ENCODE data around the gene CELF1.

Gene CELF1

DNA sequence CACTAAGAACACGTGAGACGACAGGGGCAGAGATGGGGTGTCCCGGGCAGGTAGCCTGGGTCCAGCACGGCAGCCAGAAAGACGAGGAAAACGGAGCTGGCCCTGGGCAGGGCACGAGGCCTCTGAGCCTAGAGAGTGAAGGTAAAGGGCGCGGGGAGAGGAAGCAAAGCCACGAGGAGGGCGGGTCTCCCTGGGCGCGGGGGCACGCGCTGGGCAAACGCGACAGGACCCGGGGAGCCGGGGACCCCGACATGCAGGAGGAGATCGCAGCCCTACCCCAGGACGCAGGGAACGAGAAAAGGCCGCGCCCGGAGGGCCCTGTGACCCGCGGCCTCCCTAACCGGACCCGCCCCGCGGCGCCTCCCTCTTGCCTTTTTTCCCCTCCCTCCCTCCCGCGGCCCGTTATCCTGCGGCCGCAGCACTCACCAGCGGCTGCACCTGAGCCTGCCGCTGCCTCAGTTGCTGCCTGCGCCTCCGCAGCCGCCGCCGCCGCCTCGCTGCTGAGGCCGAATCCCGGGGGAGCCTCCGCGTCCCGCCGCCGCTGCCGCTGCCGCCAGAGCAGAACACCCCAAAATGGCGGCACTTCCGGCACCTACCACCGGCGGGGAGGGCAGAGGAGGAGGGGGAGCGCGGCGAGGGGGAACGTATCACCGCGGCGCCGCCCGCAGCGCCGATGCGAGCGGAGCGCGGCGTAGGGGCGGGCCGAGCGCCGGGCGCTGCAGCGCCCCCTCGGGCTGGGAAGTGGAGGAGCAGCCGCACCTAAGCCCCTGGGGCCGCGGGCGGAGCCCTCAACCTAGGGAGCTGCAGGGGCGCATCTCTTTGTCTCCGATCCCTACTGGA, at the start of gene CELF1:
Gene CELF1, minus strand, starts transcription at position 567 of the 840 bp plus-strand sequence. CDS start 53,609 bp downstream, outside the sequence.
- peak; percentile 77 to 90 (median 80) for DNase-seq

DNA sequence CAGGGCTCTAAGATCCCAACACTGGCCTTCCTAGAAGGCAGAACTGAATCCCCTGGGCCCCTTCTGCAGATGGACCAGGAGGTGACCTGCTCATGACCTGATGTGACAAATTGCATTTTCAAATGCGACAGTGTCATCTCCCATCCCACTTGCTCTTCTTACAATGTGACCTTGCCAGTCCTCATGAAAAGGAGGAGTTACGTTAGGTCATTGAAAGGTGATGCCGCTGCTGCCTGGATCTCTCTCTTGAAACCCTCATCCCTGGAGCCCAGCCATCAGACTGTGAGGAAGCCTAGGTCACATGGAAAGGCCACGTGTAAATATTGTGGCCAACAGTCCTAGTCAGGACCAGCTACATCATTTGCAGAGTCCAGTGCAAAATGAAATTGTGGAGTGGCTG, 47.0 kb upstream of the CELF1 start:
- DNase-seq = no peak

DNA sequence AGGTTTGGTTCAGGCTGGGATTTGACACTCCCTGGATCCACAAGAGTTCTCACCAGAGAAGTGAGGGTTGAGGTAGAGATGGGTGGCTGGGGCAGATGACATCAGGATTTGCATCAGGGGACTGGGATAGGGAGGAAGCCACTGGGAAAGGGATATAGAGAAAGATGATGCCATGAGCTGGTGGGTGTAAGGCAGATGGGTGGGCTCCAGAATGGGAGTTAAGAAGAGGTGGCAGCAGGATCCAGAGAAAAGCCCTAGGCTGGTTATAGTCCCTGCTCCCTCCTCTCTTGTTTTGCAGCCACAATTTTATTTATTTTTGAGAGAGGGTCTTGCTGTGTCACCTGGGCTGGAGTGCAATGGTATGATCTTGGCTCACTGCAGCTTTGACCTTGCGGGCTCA, 43.0 kb upstream of the CELF1 start:
- no peak for DNase-seq

DNA sequence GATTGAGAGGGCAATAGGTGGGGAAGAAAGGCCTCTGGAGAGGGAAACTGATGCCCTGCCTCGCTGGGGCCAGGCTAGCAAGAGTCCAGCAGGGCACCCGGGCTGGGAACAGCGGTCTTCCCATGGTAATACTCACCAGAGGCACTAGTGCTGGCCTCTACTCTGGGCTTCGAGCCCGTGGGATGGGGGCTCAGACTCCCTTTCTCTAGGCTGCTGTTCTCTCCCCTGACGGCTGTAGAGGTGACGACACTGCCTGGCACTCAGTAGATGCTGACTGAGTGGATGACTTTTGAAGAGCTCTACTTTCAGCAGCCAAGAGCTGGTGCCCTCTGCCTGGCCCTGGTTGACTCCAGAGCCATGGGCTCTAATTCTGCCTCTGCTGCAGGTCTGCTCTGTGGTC, 42.1 kb upstream of the CELF1 start:
- DNase-seq = no peak

DNA sequence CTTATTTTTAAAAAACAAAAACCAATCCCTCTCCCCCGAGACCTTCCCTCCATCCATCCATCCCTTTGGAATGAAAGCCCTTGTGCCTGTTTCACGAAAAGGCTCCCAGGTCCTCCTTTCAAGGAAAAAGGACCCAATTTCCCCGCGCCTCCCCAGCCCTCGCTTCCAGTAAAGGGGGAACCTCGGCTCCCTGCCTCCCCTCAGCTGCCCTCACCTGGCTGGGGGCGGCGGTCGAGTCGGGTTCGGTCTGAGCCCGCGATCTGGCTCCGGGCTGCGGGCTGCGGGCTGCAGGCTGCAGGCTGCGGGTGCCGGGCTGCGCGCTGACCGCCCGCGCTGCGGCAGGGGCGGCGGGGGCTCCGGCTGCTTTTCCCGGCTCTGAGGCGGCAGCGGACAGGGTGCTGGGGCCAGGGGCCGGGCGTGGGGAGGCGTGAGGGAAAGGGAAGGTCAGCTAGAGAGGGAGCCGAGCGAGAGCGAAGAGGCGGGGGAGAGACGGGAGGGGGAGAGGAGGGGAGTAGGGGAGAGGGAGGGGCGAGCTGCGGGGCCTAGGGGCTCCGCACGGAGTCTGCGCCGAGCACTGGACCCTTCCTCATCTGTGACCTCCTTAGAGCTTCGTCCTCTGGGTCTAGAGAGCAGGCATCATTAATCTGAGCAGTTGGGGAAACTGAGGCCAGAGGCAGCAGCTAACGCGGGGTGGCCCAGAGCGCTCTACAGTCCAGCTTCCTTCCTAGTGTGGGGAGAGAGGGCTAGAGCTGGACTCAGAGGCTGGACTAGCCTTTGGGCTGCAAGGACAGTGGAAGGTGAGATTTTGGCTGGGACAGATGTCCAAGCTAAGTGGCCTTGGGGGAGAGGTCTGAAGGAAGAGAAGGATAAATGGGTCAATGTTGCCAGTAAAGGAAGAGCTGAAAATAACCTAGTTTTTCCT, 41.3 kb upstream of the CELF1 start, which contains the start of gene C1QTNF4:
Gene C1QTNF4, minus strand, starts transcription at position 478 of the 922 bp plus-strand sequence. CDS start 3,601 bp downstream, outside the sequence.
- DNase-seq = no peak

DNA sequence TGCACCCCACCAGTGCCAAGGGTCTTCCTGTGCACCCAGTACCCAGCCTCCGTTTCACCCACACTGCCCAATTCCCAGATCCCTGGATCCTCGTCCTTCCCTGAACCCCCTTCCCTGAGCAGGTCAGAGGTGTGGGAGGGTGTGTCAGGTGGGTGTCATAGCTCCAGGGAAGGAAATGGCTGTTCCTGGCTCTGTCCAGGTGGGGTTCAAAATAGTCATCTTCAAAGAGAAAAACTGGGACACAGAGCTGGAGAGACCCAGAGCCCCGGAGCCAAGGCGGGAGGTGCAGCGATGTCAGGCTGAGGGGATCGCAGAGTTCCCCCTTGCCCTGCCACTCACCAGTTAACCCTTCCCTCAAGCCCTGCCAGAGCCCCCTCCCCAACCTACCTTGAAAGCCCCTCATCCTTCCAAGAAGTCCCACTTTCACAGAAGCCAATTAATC, 40.6 kb upstream of the CELF1 start:
- DNase-seq = no peak

DNA sequence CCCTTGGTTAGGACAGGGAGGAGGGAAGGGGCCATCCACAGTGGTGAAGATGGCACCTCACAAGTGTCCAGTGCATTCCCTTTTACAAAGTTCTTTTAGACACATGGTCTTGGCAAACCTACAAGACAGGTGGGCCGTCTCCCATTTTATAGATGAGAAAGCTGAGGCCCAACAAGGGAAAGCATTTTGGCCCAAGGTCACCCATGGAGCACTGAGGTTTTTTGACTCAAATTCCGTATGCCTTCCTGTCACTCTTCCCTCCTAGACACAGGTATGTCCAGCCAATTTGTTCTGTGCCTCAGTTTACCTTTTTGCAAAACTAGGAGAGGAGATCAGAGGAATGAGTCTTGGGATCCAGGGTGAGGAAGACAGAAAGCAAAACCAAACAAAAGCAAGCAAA, 40.0 kb upstream of the CELF1 start:
- DNase-seq = no peak

DNA sequence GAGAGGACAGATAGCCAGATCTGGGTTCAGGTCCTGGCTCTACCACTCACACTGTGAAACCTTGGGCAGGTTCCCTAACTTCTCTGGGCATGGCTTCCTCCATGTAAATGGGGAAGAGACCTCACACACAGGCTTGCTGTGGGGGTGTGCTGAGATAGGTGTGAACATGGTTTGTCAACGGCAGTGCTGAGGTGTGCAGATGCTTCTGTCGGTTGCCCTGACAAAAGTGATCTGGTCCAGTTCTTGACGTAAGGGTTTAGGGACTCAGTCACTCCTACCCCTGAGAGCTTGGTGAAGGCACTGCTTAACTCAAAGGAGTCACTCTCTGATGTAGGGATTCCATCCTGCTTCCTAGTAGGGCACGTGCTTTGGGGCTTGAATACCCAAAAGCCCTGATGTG, 39.3 kb upstream of the CELF1 start:
- no peak for DNase-seq

DNA sequence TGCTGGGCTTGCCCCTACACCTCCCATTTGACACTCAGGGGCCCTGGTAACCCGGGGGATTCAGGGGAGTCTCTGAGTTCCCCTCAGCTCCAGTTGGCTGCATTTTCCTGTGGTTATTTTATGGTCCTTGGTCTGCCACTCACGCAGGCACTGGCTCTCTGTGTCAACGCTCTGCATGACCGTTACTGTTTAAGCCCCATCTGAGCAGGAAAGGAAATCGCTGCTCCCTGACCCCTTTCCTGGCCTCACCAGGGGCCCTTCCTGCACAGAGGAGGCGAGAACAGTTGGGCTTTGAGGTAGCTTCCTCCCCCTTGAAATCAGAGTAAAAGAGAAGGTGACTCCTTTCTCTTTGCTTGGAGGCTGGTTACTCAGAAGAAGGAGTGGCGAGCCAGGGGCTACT, 38.8 kb upstream of the CELF1 start:
- DNase-seq = no peak

DNA sequence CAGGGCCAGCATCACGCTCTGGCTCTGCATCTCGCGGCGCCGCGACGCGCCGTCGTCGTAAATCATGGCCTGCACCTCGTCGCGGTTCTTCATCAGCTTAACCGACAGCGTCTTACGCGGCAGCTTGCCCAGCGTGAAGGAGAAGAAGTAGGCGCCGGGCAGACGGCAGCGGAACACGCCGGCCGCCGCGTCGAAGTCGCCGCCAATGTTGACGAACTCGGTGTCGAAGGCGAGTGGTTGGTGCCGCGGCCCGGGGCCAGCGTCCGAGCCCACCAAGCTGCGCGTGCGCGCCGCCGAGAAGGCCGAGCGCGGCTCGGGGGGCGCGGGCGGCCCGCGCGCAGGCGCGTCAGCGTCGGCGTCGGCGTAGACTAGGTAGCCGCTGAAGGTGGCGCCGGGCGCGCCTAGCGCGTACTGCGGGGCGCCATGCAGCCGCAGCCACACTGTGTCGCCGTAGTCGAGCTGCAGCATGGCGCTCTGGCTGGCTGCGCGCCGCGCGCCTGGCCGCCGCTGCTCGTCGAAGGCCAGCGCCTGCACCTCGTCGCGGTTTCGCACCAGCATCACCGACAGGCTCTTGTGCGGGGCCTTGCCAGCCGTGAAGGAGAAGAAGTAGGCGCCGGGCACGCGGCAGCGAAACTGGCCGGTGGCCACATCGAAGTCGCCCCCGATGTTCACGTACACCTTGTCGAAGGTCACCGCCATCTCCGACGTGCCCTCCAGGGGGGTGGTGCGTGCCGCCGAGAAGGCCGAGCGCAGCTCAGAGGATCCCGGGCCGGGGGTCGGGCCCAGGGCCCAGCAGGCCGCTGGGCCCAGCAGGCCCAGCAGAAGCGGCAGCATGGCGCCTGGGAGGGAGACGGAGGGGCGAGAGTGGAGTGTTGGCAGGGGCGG, 37.3 kb upstream of the CELF1 start:
- no peak for DNase-seq

DNA sequence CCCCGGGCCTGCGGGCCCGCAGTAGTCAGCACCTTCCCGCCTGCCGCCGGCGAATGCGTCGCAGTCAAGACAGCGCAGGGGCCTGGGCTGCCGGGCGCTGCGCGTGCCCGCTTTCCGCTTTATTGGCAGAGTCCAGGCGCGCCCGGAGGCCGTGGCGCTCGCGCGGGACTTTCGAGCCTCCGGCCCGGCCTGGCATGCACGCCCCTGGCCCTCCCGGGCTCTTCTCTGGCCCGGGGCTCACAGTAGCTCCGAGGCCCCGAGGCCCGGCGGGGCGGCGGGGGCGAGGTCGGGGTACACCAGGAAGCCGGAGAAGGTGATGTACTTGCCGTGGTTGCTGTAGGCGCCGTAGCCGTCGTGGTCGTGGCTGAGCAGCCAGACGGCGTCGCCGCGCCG, 36.6 kb upstream of the CELF1 start:
- no peak for DNase-seq

DNA sequence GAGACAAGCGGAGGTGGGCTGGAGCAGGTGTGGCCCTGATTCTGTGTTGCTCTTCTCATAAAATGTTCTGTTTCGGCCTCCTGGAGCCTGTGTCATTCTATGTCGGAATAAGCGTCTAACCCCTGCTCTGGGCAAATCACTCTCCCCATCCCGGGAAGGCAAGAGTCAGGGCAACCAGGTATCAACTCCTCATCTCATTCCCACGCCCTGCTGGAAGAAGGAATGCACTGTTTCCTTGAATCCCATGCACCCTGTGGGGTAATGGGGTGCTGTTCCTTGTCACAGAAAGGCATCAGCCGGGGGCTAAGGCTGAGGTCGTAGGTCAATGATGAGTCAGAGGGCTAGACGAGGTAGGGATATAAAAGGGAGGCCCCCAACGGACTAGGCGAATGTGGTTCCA, 36.2 kb upstream of the CELF1 start:
- no peak for DNase-seq

DNA sequence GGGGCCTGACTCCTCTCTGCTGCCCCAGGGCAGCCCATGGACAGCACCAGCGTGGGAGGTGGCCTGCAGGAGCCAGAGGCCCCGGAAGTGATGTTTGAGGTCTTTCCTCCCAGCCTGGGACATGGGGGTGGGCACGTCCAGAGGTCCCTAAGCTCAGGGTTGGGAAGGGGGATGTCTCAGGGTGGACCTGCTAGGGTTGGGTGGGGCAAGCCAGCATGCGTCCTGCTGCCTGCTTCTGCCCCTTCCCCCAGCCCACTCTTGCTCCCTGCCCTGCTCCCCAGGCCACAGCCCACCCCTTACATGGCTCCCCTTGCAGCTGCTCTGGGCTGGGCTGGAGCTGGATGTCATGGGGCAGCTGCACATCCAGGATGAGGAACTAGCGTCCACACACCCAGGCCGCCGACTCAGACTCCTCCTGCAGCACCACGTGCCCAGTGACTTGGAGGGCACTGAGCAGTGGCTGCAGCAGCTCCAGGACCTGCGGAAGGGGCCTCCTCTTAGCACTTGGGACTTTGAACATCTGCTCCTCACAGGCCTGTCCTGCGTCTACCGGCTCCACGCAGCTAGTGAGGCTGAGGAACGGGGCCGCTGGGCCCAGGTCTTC, 34.9 kb upstream of the CELF1 start:
- no peak for DNase-seq

DNA sequence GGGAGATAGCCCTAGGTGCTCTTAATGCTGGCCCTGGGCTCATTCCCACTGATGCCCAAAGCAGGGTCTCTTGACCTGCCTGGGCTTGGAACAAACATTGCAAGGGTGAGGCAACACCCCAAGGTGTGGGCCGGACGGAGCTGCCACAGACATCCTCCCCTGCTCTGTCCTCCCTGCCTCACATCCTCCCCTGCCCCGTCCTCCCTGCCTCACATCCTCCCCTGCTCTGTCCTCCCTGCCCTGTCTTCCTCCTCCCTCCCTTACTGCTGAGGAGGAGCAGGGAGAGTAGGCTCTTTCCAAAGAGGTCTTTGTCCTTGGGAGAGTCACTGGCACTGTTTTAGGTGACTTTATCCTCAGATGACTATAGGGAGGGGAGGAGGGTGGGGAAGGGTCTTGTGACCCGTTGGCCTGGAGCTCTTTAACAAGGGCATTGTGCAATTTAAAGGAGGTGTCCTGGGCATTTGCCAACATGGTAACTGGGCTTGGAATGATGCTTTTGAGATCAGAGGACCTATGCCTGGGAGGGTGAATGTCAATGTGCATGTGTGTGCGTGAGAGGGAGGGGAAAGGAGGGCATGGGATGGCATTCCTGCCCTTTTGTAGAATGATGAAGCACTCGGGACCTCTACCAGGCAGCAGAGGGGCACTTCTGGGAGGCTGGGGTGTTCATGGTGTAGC, 34.2 kb upstream of the CELF1 start:
- DNase-seq = no peak

DNA sequence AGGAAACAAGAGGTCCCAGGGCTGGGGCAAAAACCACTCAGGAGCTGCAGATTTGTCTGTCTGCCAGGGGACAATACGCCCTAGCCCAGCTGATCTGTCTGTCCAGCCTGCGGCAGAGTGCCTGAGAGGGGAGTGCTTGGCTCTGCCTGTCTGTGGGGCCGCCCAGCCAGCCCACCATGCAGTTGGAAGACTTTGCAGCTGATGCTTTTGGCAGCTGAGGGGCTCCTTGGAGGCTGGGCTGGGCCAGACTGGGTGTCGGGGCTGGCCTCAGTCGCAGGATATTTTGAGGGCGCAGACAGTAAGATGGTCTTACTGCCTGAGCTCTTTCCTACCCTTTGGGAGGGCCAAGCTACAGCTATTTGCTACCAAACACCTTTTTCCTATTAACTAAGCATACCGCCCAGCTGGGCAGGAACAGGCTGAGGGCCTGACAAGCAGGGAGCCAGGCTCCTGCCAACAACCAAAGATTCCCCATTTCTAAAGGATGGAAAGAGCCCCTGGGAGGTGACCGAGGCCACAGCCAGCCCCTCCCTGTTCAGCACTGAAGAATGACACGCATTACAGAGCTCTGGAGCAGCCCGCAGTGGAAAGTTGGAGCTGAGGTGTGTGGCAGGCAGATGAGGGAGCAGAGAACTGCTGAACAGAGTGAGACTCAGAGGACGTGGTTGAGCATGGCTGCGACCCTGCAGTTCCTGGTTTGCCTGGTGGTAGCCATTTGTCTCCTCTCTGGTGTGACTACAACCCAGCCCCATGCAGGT, 33.3 kb upstream of the CELF1 start, which contains the start of gene FAM180B:
Gene FAM180B, plus strand, starts transcription at position 581 of the 758 bp plus-strand sequence. Its CDS starts 91 bp downstream, at position 672.
- DNase-seq = no peak

DNA sequence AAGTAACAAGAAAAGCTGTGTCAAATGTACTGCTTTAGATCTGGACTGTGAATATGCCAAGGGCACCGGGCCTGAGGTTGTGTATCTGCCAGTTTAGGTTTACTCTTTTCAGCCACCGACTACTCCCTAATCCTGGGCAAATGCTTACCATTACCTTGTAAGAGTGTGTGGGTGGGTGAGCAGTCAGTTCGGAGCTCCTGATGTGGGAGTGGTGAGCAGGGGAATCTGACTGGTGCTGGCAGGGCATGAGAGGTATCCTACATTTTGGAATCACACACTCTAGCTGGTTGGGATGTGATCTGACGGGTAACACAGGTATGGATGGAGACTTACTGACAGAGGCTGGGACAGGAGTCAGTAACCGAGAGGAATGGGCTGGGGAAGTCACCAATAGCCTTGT, 30.9 kb upstream of the CELF1 start:
- no peak for DNase-seq

DNA sequence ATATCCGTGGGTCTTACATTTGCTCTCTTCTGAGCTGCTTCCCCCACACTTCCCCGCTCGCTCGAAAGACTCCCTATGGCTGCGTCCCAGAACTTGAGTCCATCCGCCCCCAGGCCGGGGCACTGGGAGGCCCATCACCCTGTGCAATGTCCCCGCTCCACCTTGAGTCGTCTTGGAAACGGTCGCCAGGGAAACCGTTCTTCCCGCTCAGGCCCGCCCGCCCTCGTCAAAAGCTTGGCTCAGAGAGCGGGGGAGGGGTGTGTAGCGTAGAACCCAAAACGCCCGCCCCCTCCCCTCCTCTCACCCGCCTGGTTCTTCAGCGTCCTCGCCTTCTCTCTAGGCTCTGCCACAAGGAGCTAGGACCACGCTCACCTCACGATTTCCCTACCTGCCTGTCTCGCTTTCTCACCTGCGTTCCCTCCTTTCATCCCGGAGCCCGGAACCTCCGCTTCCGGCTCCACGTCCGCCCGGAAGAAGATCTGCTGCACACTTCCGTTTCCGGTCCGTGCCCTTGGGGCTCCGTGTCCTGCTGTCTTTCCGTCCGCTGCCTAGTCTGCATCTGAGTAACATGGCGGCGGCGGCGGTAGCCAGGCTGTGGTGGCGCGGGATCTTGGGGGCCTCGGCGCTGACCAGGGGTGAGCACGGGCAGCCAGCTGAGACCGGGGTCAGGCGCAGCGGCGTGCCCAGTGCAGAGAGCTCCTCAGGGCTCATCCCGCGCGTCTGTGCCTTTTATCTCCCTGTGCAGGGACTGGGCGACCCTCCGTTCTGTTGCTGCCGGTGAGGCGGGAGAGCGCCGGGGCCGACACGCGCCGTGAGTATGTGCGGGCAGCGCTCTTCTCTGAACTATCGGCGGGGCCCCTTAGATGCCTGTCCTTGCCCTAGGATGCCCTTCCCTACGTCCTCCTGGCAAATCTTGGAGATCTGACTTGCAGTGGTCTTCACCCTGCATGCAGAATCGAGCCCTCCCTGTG, 25.9 kb upstream of the CELF1 start, which contains the start of the genes KBTBD4 and NDUFS3:
Gene KBTBD4, minus strand, starts transcription at position 447 of the 971 bp plus-strand sequence. Its CDS starts 19 bp downstream, at position 428.
Gene NDUFS3, plus strand, starts transcription at position 551 of the 971 bp plus-strand sequence. Its CDS starts 18 bp downstream, at position 569.
- DNase-seq = peak; percentile 76 to 86 (median 83)

DNA sequence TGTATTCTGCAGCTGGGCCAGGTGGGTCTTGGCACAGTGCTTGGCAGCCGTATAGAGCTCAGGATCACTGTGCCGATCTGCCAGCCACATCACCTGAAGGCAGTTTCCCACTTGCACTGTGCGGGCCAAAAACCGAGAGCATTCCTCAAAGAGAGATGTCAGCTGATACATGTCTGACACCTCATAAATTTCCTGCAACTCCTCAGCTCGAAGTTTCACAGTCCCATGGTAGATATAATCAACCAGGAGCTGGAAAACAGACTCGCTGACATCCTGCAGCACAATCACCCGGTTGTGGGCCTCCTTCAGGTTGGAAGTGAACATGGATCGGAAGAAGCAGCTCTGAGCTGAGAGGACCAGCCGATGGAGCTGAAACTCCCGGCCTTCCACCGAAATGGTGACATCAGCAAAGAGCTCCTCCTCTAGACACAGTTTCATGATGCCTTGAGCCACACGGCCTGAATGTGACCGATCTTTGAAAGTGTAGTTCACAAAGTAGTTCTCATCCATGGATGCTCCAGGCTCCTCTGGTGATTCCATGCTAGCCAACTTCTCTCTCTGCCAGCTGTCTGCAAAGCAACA, 24.6 kb upstream of the CELF1 start:
- DNase-seq = no peak

DNA sequence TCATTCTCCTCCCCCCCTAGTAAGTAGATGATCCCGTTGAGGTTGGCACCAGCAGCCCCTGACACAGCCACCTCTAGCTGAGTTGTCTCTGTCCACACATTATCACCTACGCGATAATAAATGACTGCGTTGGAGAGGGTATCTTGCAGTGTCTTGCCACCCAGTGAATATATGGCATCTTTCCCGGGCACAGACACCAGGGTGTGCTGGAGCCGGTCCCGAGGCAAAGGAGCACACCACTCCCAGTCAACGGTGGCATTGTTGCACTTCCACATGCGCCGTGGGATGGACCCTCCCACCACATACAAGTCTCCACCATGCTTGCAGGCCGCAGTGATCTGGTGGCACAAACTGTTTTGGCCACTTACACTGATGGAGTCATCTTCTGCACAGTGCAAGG, 20.4 kb upstream of the CELF1 start:
- DNase-seq = no peak
